BJ (cell line): ENCODE data around the gene NAPA. TPM values are rescaled to one million over a fixed set of nuclear protein-coding genes. Genes with fewer than 3 reads are reported as not detected.

Experiments
- CTCF ChIA-PET: fragments of 350-600 bp; formaldehyde crosslinking; extraction: SDS; loops from one replicate; lab custom pipeline; 2021; ENCODE audit warnings: antibody characterized with exemption, inconsistent platforms; lab: Yijun Ruan, JAX
- POLR2A ChIA-PET: fragments of 300-600 bp; sonication (Branson Sonifier 250); formaldehyde crosslinking; extraction: SDS; loops from one replicate; lab custom pipeline; 2021; ENCODE audit warnings: antibody characterized with exemption; lab: Charles Lee
- DNase-seq: peaks from one replicate; pipeline ENCODE4 v3.0.0-alpha.2; 2011; ENCODE audit warnings: low read depth
- H3K27me3 ChIP-seq: 2 replicates; pipeline ENCODE4 v1.6.0; 2011; ENCODE audit warnings: low read length; ENCODE audit not compliant: control insufficient read depth, insufficient read depth
- H3K36me3 ChIP-seq: 2 replicates; pipeline ENCODE4 v1.5.1; 2011; ENCODE audit warnings: low read length; ENCODE audit not compliant: control insufficient read depth, insufficient read depth
- H3K4me3 ChIP-seq: 2 replicates; pipeline ENCODE4 v1.5.1; 2011; ENCODE audit warnings: low read depth, mild to moderate bottlenecking, control low read depth, low read length
- polyA plus RNA-seq: library from polyadenylated mRNA; depleted of rRNA; stranded (reverse); fragments of >200 nt; gene quantifications from 2 replicates; pipeline ENCODE4 v1.2.3, GENCODE V29; 2011
- TF ChIP-seq, protein P1 (sequence below): IDR thresholded peaks from 2 replicates; pipeline ENCODE4 v1.5.1; 2011; ENCODE audit warnings: low read depth, mild to moderate bottlenecking, control low read depth, inconsistent platforms, low read length, moderate library complexity; ENCODE audit not compliant: insufficient read depth

NAPA gene
- polyA plus RNA-seq, 1 experiment, result 203 TPM

DNA sequence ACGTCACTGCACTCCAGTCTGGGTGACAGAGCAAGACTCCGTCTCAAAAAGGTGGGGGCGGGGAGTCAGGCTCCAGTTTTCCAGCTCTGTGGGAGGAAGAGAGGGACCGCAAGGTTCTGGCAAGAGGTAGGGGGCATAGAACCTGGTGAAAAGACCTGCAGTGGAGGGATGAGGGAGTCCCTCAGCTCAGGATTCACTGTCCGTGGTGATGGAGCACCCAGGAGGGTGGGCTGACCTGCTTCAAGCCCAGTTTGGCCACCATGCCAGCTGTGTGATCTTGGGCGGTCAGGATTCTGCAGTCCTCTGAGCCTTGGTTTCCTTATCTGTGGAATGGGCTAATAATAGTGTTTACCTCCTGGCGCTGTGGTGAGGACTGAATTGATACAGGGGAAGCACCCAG, 64.4 kb downstream of the NAPA start:
- Histone ChIP-seq H3K27me3 (peaks cover 38% of the 10 kb centered on the region), H3K36me3 (no peaks in the 10 kb centered on the region), H3K4me3 (no peak overlapping the region)
- CTCF ChIA-PET, result interaction anchor here (0.5 kb wide), 1 partner anchor 11 kb away, joined by 3 read pairs; no protein-coding TSS in a partner anchor
- POLR2A ChIA-PET, result no interaction called here
- no peak for DNase-seq
- TF ChIP-seq, protein P1, sequence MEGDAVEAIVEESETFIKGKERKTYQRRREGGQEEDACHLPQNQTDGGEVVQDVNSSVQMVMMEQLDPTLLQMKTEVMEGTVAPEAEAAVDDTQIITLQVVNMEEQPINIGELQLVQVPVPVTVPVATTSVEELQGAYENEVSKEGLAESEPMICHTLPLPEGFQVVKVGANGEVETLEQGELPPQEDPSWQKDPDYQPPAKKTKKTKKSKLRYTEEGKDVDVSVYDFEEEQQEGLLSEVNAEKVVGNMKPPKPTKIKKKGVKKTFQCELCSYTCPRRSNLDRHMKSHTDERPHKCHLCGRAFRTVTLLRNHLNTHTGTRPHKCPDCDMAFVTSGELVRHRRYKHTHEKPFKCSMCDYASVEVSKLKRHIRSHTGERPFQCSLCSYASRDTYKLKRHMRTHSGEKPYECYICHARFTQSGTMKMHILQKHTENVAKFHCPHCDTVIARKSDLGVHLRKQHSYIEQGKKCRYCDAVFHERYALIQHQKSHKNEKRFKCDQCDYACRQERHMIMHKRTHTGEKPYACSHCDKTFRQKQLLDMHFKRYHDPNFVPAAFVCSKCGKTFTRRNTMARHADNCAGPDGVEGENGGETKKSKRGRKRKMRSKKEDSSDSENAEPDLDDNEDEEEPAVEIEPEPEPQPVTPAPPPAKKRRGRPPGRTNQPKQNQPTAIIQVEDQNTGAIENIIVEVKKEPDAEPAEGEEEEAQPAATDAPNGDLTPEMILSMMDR, result no peak

DNA sequence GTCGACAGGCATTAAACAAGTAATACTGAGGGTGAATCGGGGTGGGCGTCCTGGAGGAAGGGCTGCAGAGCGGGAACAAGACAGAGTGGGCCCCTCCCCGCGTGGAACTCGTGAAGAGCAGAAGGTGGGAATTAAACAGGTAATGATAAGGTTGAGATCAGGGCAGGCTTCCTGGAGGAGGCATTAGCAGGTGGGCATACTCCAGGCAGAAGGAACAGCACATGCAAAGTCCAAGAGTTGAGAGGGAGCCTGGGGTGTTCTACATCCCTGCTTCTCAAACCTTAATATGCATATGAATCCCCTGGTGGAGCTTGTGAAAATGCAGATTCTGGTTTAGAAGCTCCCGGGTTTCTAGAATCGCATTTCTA, 66.5 kb downstream of the NAPA start:
- POLR2A ChIA-PET, result no interaction called here
- Histone ChIP-seq H3K27me3 (peaks cover 45% of the 10 kb centered on the region), H3K4me3 (no peak overlapping the region), H3K36me3 (no peaks in the 10 kb centered on the region)
- no peak for DNase-seq
- TF ChIP-seq, protein P1, result no peak
- CTCF ChIA-PET, result interaction anchor here (1.0 to 2.1 kb wide), 5 partner anchors 12 to 265 kb away, joined by 3 to 7 read pairs (median 3); partner anchors contain the start of gene KPTN

DNA sequence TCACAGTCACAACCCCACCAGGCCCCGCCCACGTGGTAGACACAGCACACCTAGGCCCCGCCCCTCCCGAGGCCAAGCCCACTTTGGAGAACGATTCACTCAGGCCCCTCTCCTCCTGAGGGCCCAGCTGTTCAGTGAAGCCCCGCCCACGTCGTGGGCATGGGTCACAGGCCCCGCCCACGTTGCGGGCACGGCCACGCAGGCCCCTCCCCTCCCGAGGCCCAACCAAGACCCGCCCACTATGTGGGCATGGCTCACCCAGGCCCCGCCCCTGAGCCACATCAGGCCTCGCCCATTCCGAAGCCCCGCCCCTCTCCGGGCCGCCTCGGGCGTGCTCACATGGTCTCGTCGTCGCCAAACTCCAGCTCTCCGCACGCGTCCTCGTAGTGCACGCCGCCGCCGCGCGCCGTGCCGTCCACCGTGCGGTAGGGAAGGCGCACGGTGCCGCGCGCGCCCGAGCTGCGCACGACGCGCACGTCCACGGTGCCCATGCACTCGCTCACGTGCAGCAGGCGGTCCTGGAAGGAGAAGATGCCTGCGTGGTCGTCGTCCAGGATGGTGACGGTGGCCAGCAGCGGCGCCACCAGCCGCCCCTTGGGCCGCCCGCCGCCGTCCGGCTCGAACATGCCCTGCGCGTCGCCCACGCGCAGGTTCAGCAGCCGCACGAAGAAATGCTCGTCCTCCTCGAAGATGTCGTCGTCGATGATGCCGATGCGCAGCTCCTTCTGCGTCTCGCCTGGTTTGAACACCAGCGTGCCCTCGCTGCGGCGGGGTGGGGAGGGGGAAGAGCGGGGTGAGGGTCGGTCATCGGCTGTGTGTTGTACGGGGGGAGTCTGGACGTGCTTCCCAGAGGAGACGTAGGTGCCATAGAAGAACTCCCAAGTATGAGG, 67.1 kb downstream of the NAPA start:
- Histone ChIP-seq H3K36me3 (no peaks in the 10 kb centered on the region), H3K27me3 (peaks cover 48% of the 10 kb centered on the region), H3K4me3 (no peak overlapping the region; the same call in 1 of the 2 replicates)
- TF ChIP-seq, protein P1, result no peak
- DNase-seq, result no peak
- POLR2A ChIA-PET, result no interaction called here
- CTCF ChIA-PET, result interaction anchor here (0.9 to 2.1 kb wide), 8 partner anchors 10 to 295 kb away, joined by 3 to 7 read pairs (median 3); partner anchors contain the start of gene KPTN

DNA sequence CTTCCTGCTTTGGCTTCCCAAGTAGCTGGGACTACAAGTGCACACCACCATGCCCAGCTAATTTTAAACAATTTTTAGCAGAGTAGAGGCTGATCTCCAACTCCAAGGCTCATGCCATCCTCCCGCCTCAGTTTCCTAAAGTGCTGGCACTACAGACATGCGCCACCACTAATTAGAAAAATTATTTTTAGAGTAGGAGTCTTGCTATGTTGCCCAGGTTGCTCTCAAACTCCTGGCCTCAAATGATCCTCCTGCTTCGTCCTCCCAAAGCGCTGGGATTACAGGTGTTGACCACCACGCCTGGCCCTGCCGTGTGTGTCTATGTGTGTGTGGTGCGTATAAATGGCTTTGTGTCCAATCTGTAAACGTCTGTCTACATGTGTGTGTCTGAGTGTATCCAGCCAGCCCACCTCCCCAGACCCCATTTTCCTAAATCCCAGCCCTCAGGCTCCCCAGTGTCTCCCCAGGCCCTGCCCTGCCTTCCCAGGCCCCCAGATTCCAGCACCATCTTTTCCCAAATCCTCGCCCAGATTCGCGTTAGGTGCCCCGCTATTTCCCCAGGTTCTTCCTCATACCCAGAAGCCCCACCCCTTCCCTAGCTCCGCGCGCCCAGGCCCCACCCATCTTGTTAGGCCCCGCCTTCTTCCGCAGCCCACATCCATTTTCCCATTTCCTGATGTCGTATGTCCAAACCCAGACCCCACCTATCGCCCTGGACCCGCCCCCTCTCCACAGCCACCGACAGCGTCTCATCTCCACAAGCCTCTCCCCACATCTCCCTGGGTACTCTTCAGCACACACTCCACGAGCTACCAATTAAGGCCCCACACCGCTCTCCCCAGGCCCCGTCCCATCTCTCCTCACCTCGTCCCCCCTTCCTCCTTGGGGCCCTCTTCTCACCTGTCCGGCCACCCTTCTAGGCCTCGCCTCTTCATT, 68.1 kb downstream of the NAPA start:
- POLR2A ChIA-PET, result interaction anchor here (0.5 kb wide), 1 partner anchor 173 kb away, joined by 3 read pairs; no protein-coding TSS in a partner anchor

More for the DNA sequence above, 68.1 kb downstream of the NAPA start:
- TF ChIP-seq, protein P1, result no peak
- no peaks in the 10 kb centered on the region for H3K36me3 ChIP-seq
- no peak overlapping the region for H3K4me3 ChIP-seq
- DNase-seq, result no peak
- H3K27me3 ChIP-seq, result peaks cover 50% of the 10 kb centered on the region
- CTCF ChIA-PET, result interaction anchor here (0.9 to 2.1 kb wide), 6 partner anchors 9 to 296 kb away, joined by 3 to 8 read pairs (median 4); partner anchors contain the start of gene KPTN
